Omental fat pad (tissue), 4 donors: Measurements from ENCODE around the gene SLC16A6. TPM values are rescaled to one million over a fixed set of nuclear protein-coding genes. Genes with fewer than 3 reads are reported as not detected.
"Not testable (repeated sequence)": the region's sequence is repeated elsewhere in the genome, so short reads cannot be mapped to it uniquely, and the experiment has no call there.

Source experiments
- ATAC-seq: fragments of 150-250 bp; one replicate; pipeline ENCODE4 v1.9.1; 2016; ENCODE audit warnings: mild to moderate bottlenecking, moderate library complexity; ENCODE audit not compliant: low FRiP score
- DNase-seq: peaks from one replicate; pipeline ENCODE4 v3.0.0-alpha.2; 2019; ENCODE audit warnings: low spot score
- total RNA-seq, 4 donors: library from RNA; depleted of rRNA; stranded (reverse); fragments of >200 nt; gene quantifications; one replicate each; pipeline ENCODE4 v1.1.0, GENCODE V29; 2016
- TF ChIP-seq, protein P1 (sequence below), 3 donors: fragments of 450-650 bp; IDR thresholded peaks; one replicate each; pipeline ENCODE4 v1.5.1; 2016 to 2017; ENCODE audit warnings: antibody characterized with exemption in 3 of 3, mild to moderate bottlenecking in 3 of 3, moderate library complexity in 2 of 3

The SLC16A6 gene
- total RNA-seq, 4 donors from 2014 or later = 0.38 to 7.3 (median 2.2) TPM

GRCh38 chr17:68288804-68289203 lies 2.1 kb downstream of the SLC16A6 start:
- TF ChIP-seq, protein P1, sequence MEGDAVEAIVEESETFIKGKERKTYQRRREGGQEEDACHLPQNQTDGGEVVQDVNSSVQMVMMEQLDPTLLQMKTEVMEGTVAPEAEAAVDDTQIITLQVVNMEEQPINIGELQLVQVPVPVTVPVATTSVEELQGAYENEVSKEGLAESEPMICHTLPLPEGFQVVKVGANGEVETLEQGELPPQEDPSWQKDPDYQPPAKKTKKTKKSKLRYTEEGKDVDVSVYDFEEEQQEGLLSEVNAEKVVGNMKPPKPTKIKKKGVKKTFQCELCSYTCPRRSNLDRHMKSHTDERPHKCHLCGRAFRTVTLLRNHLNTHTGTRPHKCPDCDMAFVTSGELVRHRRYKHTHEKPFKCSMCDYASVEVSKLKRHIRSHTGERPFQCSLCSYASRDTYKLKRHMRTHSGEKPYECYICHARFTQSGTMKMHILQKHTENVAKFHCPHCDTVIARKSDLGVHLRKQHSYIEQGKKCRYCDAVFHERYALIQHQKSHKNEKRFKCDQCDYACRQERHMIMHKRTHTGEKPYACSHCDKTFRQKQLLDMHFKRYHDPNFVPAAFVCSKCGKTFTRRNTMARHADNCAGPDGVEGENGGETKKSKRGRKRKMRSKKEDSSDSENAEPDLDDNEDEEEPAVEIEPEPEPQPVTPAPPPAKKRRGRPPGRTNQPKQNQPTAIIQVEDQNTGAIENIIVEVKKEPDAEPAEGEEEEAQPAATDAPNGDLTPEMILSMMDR (IDR thresholded peaks at IDR 0.05) = no peak
- DNase-seq = no peak
- no peak for ATAC-seq

- ATAC-seq (no peak), DNase-seq (no peak)
- TF ChIP-seq, protein P1 (IDR thresholded peaks at IDR 0.05) = no peak
Observed at GRCh38 chr17:68288375-68288774, 2.6 kb downstream of the SLC16A6 start.

DNA sequence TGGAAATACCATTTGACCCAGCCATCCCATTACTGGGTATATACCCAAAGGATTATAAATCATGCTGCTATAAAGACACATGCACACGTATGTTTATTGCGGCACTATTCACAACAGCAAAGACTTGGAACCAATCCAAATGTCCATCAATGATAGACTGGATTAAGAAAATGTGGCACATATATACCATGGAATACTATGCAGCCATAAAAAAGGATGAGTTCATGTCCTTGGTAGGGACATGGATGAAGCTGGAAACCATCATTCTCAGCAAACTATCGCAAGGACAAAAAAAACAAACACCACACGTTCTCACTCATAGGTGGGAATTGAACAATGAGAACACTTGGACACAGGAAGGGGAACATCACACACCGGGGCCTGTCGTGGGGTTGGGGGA lies 9.0 kb downstream of the SLC16A6 start:
- not testable (repeated sequence) for ATAC-seq, DNase-seq

DNA sequence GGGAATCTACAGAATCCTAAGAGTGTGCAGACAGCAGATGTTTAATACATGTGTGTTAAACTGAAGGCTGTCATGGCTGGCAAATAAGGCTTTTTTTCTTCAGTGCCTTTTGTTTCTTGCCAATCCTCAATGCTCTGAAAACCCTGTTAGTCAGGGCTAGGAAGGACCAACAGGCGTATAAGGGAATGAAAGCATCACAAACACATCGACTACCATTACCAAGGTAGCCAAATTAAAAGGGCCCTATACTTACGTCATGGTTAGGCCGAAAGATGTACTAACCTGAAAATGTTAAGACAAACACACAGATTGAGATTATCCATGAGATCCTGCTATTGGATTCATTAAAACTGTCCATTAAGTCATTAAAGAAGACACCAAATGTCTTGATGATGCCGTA lies 13.1 kb downstream of the SLC16A6 start:
- ATAC-seq (no peak), DNase-seq (no peak)
- TF ChIP-seq, protein P1 (IDR thresholded peaks at IDR 0.05) = no peak

DNA sequence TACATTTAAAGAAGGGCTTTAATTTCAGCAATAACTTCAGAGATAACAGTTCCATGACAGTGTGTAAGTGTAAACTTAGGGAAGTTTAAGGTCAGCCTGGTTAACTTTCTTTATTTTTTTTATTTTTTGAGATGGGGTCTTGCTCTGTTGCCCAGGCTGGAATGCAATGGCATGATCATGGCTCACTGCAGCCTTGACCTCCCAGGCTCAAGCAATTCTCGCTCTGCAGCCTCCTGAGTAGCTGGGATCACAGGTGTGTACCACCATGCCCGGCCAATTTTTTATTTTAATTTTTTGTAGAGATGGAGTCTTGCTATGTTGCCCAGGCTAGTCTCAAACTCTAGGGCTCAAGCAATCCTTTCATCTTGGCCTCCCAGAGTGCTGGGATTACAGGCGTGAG lies 14.6 kb downstream of the SLC16A6 start:
- ATAC-seq, DNase-seq: not testable (repeated sequence)

DNA sequence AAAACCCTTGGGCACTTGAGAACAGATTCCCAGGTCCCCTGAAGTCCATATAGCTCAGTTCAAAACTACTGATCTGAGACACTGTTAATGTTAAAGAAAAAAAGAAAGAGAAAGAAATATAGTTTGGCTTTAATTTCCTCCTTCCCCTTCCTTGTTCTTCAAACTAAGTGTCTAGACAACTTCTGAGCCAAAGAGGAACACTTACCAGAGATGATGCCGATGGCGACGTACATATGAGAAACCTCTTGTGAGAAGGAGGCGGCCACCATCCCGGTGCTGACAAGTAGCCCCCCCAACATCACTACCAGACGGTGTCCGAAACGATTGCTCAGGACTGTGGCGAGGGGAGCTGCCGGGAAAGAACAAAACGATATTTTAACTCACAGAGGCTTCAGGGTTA lies 17.2 kb downstream of the SLC16A6 start:
- ATAC-seq = no peak
- TF ChIP-seq, protein P1 (IDR thresholded peaks at IDR 0.05) = no peak
- no peak for DNase-seq

GRCh38 chr17:68265833-68266232 lies 25.1 kb downstream of the SLC16A6 start:
- not testable (repeated sequence) for DNase-seq, ATAC-seq

DNA sequence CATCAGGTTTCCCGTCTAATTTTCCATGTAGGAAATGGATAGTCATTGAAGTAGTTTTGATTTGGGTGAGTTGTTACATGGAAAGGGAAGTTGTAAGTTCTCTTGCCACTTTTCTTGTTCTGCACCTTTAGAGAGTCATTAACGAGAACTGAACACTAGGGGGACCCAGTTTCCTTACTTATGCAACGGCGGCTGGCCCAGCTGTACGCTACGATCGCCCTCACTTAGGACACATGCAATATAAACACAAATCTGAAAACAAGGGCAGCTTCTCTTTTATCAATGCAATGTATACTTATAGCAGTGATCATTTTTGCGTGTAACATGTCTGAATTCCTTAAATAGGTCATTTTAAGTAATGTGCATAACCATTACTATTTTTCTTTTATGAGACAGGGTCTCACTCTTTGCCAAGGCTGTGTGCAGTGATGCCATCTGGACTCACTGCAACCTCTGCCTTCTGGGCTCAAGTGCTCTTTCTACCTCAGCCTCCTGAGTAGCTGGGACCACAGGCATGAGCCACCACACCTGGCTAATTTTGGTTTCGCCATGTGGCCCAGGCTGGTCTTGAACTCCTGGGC lies 27.7 kb downstream of the SLC16A6 start:
- ATAC-seq = peak; percentile 70
- not testable (repeated sequence) for DNase-seq

- not testable (repeated sequence) for ATAC-seq, DNase-seq
Observed at GRCh38 chr17:68262467-68262866, 28.5 kb downstream of the SLC16A6 start.

GRCh38 chr17:68260051-68260762 lies 30.7 kb downstream of the SLC16A6 start:
- ATAC-seq (no peak), DNase-seq (no peak)
- TF ChIP-seq, protein P1 (IDR thresholded peaks at IDR 0.05) = no peak

DNA sequence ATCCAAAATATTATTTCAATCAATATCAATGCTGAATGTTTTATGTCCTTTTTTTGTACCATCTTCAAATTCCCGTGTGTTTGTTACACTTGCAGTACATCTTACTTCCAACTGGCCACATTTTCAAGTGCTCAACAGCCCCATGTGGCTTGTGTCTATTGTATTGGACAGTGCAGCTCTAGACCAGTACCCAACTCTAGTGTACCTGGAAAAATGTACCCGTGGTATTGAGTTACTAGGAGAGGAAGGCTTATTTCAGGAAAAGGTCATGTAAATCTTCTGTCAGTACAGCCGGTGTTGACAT lies 31.3 kb downstream of the SLC16A6 start:
- not testable (repeated sequence) for DNase-seq, ATAC-seq

DNA sequence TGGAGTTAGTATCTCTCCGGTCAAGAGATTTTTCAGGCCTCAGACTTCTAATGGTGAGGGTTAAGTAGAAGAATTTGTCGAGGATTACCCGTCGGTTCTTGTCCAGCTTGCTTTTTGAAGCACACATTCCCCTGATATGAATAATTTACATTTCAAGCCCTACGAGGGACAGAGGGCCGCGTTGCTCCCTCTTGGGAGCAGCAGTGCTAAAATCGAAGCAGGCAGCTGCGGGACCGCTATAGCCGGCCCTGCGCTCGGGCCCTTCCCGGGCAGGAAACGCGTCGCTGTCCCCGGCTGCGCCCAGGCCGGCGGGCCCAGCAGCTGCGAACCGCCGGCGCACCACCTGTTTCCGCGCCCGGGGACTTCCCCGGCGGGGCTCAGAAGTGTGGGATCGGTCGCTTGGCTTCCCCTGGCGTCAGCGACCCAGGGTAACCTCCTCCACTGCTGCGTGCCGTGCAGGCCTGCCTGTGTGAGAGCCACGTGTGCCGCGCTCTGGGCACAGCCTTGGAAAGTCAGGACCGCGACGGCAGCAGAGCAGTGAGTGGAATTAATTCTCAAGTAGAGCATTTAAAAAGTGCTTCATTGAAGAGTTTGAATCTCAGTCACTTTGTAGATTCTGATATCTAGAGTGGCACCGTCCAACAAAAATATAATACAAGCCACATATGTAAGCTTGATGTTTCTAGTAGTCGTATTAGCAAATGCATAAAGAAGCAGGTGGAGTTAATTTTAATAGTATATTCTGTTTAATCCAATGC lies 31.9 kb downstream of the SLC16A6 start:
- DNase-seq = not testable (repeated sequence)
- ATAC-seq = peak; percentile 83
